Measurements from ENCODE around the gene FXR2.

The FXR2 gene

GRCh38 chr17:7569571-7569970 lies 45.1 kb downstream of the FXR2 start:
- no peak for DNase-seq

GRCh38 chr17:7563115-7563869 lies 51.4 kb downstream of the FXR2 start:
- DNase-seq, result no peak

- DNase-seq, result no peak
These were observed 52.5 kb downstream of the FXR2 start for GRCh38 chr17:7562208-7562605.

- peak; percentile 85 for DNase-seq
These were observed 53.0 kb downstream of the FXR2 start, which contains the start of gene SENP3 for GRCh38 chr17:7561589-7562207. Gene SENP3, plus strand, starts transcription at chr17:7561919. Its CDS starts 1,158 bp downstream, at chr17:7563077.

GRCh38 chr17:7561028-7561575 lies 53.6 kb downstream of the FXR2 start:
- peak; percentile 82 for DNase-seq

GRCh38 chr17:7560172-7561027 lies 54.3 kb downstream of the FXR2 start:
- DNase-seq, result peak; percentile 38

- DNase-seq, result no peak
These were observed 55.2 kb downstream of the FXR2 start for GRCh38 chr17:7559320-7560171.

- no peak for DNase-seq
These were observed 56.0 kb downstream of the FXR2 start, which contains the start of gene TNFSF13 for GRCh38 chr17:7558544-7559319. Gene TNFSF13, plus strand, starts transcription at chr17:7558750. Its CDS starts 290 bp downstream, at chr17:7559040.

GRCh38 chr17:7557775-7558543 lies 56.7 kb downstream of the FXR2 start:
- no peak for DNase-seq

- DNase-seq, result no peak
These were observed 57.4 kb downstream of the FXR2 start for GRCh38 chr17:7557147-7557764.

- no peak for DNase-seq
These were observed 58.1 kb downstream of the FXR2 start for GRCh38 chr17:7556627-7557026.

- DNase-seq, result no peak
These were observed 59.3 kb downstream of the FXR2 start for GRCh38 chr17:7555320-7555948.

GRCh38 chr17:7553356-7553755 lies 61.3 kb downstream of the FXR2 start:
- DNase-seq, result no peak

- DNase-seq, result no peak
These were observed 62.1 kb downstream of the FXR2 start for GRCh38 chr17:7552621-7553051.

GRCh38 chr17:7551396-7551795 lies 63.3 kb downstream of the FXR2 start:
- DNase-seq, result no peak

- DNase-seq, result no peak
These were observed 64.4 kb downstream of the FXR2 start for GRCh38 chr17:7550344-7550743.

- peak; percentile 55 for DNase-seq
These were observed 65.2 kb downstream of the FXR2 start for GRCh38 chr17:7549401-7550055.

GRCh38 chr17:7548585-7549400 lies 65.9 kb downstream of the FXR2 start, which contains the start of gene TNFSF12:
Gene TNFSF12, plus strand, starts transcription at chr17:7549058. Its CDS starts 96 bp downstream, at chr17:7549154.
- peak; percentile 38 for DNase-seq

Data from stimulated activated naive CD4-positive, alpha-beta T cell treated with Interleukin-2 at 50 U/mL for 16 hours (primary cell).